Lower lobe of right lung (tissue), 2 donors: ENCODE data around the gene CRIP3. TPM values are rescaled to one million over a fixed set of nuclear protein-coding genes. Genes with fewer than 3 reads are reported as not detected.

ENCODE experiments used
- ATAC-seq, 2 donors: fragments of 200-7000 bp; cut with Tn5 transposase; one replicate each; pipeline ENCODE4 v1.9.1; 2020 to 2022; ENCODE audit warnings: mild to moderate bottlenecking in 2 of 2, moderate library complexity in 2 of 2
- DNase-seq: peaks from one replicate; pipeline ENCODE4 v3.0.0-alpha.2; 2020
- H3K27ac ChIP-seq: fragments of 200-600 bp; one replicate; pipeline ENCODE4 v1.8.0; 2022
- H3K27me3 ChIP-seq: fragments of 200-600 bp; one replicate; pipeline ENCODE4 v1.8.0; 2022; ENCODE audit warnings: low read depth
- H3K36me3 ChIP-seq: fragments of 200-600 bp; one replicate; pipeline ENCODE4 v1.8.0; 2022; ENCODE audit warnings: mild to moderate bottlenecking
- H3K4me1 ChIP-seq: fragments of 200-600 bp; one replicate; pipeline ENCODE4 v1.8.0; 2022
- H3K4me3 ChIP-seq: fragments of 200-600 bp; one replicate; pipeline ENCODE4 v1.8.0; 2022; ENCODE audit warnings: mild to moderate bottlenecking
- H3K9me3 ChIP-seq: fragments of 200-600 bp; one replicate; pipeline ENCODE4 v1.8.0; 2022
- intact Hi-C: fragments of 100-400 bp; cut with DNase I; formaldehyde crosslinking; loops from one replicate; pipeline ENCODE4 v1.11.0; 2022
- total RNA-seq: library from RNA; stranded (reverse); fragmentation: NEBNext Ultra II Directional; extraction: Animal tissue kit (Norgen Biotek cat#: 25700); gene quantifications from one replicate; pipeline ENCODE4 v1.2.1, GENCODE V29; 2021
- TF ChIP-seq, protein P1 (sequence below): fragments of 200-600 bp; IDR thresholded peaks from one replicate; pipeline ENCODE4 v1.8.0; 2022; ENCODE audit warnings: antibody characterized with exemption, mild to moderate bottlenecking
- donor health status: DM: no; HTN: yes; CAD: no; lungs with severe emphysema.

Gene CRIP3
- total RNA-seq, 1 donor from 2014 or later, result 0.95 TPM

DNA sequence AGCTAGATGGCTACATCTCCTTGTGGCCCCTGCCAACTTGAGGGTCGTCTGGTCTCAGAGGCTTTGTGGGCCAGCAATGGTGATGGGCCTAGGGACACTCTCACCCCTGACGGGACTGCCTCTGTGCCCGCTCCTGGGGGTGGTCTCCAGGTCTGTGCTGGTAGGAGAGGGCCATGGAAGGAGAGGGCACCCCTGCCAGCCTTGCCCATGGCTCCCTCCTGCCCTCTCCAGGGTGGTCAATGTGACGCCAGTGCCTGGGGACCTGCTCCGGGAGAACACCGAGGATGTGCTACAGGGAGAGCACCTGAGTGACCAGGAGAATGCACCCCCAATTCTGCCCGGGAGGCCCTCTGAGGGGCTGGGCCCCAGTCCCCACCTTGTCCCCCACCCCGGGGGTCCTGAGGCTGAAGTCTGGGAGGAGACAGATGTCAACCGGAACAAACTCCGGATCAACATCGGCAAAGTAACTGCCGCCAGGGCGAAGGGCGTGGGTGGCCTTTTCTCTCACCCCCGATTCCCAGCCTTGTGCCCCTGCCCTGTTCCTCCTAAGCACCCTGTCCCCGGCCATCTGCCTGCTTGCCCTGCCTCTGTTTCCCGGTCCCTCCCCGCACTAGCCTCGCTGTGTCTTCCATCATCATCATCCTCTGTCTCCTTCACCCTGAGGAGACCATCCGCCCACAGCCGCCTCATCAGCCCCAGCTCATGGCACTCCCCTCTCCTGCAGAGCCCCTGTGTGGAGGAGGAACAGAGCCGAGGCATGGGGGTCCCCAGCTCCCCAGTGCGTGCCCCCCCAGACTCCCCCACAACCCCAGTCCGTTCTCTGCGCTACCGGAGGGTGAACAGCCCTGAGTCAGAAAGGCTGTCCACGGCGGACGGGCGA lies 49.6 kb downstream of the CRIP3 start:
- TF ChIP-seq, protein P1, sequence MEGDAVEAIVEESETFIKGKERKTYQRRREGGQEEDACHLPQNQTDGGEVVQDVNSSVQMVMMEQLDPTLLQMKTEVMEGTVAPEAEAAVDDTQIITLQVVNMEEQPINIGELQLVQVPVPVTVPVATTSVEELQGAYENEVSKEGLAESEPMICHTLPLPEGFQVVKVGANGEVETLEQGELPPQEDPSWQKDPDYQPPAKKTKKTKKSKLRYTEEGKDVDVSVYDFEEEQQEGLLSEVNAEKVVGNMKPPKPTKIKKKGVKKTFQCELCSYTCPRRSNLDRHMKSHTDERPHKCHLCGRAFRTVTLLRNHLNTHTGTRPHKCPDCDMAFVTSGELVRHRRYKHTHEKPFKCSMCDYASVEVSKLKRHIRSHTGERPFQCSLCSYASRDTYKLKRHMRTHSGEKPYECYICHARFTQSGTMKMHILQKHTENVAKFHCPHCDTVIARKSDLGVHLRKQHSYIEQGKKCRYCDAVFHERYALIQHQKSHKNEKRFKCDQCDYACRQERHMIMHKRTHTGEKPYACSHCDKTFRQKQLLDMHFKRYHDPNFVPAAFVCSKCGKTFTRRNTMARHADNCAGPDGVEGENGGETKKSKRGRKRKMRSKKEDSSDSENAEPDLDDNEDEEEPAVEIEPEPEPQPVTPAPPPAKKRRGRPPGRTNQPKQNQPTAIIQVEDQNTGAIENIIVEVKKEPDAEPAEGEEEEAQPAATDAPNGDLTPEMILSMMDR, result no peak
- ATAC-seq (no peak), DNase-seq (no peak)
- Histone ChIP-seq H3K27me3 (no peaks in the 10 kb centered on the region), H3K4me1 (no peaks in the 10 kb centered on the region), H3K4me3 (no peak overlapping the region), H3K27ac (no peak overlapping the region), H3K36me3 (no peaks in the 10 kb centered on the region), H3K9me3 (no peaks in the 10 kb centered on the region)
- intact Hi-C loops, result no loop called here

DNA sequence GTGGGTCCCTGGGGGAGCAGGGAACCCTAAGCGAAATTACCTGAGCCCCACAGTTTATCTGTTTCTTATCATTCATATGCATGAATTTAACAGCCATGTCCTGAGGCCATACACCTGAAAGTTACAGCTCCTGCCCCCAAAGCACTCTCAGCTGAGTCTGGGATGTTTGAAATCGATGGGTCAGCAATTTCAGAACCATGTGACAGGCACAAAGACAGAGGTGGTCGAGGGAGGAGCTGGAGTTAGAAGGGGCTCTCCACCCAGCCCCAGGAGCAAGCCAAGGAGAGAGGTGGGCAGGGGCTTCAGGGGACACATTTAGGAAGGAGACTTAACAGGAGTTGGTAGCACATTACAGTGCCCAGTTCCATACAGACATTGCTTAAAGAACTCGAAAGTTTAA lies 50.4 kb downstream of the CRIP3 start:
- ATAC-seq (no peak), DNase-seq (no peak)
- intact Hi-C loops, result no loop called here
- Histone ChIP-seq H3K9me3 (no peaks in the 10 kb centered on the region), H3K4me3 (no peak overlapping the region), H3K36me3 (no peaks in the 10 kb centered on the region), H3K27me3 (no peaks in the 10 kb centered on the region), H3K4me1 (no peaks in the 10 kb centered on the region), H3K27ac (no peak overlapping the region)
- TF ChIP-seq, protein P1, result no peak

DNA sequence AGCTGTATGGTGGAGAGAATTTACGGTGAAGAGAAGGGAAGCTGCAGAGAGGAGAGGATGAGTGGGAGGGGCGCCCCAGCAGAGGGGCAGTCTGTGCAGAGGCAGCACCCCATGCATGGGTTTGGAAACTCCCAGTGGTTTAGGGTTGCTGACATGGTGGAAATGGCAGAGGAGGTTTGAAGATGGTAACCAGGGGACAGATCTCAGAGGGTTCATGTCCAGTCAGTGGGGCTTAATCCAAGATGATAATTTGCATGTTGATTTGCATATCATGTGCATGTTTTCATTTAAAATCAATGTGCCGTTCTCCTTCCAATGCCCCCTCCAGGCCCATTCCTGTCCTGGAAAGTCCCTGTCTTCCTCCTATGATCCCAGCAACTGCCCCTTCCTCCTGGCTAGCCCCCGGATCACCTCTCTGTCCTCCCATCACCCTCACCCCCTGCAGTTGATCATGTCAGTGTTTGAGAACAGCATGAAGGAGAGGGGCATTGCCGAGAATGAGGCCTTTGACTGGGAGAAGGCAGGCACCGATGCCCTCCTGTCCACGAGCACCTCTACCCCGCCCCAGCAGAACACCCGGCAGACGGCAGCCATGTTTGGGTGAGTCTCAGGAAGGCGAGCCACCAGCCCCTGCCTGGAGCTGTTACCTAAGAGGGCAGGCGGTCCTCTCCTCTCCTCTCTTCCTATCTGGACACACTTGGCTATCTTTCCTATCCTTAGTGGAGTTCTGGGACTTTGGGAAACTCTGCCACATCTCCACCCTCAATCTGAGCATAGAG lies 51.1 kb downstream of the CRIP3 start:
- no peaks in the 10 kb centered on the region for H3K36me3 ChIP-seq
- ATAC-seq, result no peak
- intact Hi-C loops, result no loop called here
- no peaks in the 10 kb centered on the region for H3K9me3 ChIP-seq
- no peak overlapping the region for H3K27ac ChIP-seq
- TF ChIP-seq, protein P1, result no peak
- H3K4me1 ChIP-seq, result no peaks in the 10 kb centered on the region
- no peak for DNase-seq
- H3K4me3 ChIP-seq, result no peak overlapping the region
- peaks cover 5% of the 10 kb centered on the region for H3K27me3 ChIP-seq

DNA sequence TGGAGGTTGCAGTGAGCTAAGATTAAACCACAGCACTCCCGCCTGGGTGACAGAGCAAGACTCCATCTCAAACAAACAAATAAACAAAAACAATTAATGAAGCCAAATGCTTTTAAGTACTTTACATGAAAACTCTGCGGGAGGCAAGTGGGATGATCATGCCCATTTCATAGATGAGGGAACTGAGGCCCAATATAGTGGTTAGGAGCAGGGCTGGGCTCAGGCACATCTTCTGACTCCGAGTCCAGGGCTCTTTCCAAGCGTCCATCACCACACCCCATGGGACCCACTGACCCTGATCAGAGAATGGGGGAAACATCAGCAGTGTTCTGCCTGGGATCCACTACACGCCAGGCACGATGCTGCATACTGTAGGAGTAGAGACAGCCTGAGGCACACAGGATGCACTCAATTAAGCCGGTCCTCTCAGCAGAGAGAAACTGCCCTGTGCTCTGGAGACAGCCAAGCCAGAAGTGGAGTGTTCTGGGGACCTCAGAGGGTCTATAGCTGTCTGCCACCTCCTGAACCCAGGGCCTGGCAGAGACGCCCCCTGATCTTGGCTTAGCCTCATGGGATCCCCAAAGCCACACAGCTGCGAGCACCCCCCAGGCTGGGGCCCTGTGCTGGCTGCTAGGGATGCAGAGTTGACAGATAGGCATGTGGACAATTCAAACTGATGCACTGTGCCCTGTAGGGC lies 51.8 kb downstream of the CRIP3 start:
- intact Hi-C loops, result no loop called here
- H3K27me3 ChIP-seq, result peaks cover 8% of the 10 kb centered on the region
- no peak for DNase-seq
- no peaks in the 10 kb centered on the region for H3K9me3 ChIP-seq
- H3K27ac ChIP-seq, result no peak overlapping the region
- no peak overlapping the region for H3K4me3 ChIP-seq
- no peaks in the 10 kb centered on the region for H3K4me1 ChIP-seq
- TF ChIP-seq, protein P1, result no peak
- no peak for ATAC-seq
- H3K36me3 ChIP-seq, result no peaks in the 10 kb centered on the region

Other genes with a start within 250 kb of the CRIP3 start
- 40.1 TPM for gene MRPL2, start 249.4 kb downstream of the CRIP3 start, total RNA-seq
- 45.2 TPM for gene KLC4, start 249.2 kb downstream of the CRIP3 start, total RNA-seq
- gene PTK7, start 232.5 kb downstream of the CRIP3 start, total RNA-seq, result 81.0 TPM
- gene SRF, start 137.6 kb downstream of the CRIP3 start, total RNA-seq, result 29.2 TPM
- 41.8 TPM for gene CUL9, start 126.6 kb downstream of the CRIP3 start, total RNA-seq
- 24.0 TPM for gene DNPH1, start 79.3 kb downstream of the CRIP3 start, total RNA-seq
- gene TTBK1, start 65.3 kb downstream of the CRIP3 start, total RNA-seq, result 0.09 TPM
- gene SLC22A7, start 10.6 kb downstream of the CRIP3 start, total RNA-seq, result not detected
- gene ZNF318, start 60.8 kb upstream of the CRIP3 start, total RNA-seq, result 18.3 TPM
- gene ABCC10, start 118.7 kb upstream of the CRIP3 start, total RNA-seq, result 34.4 TPM
- gene DLK2, start 146.7 kb upstream of the CRIP3 start, total RNA-seq, result 0.53 TPM
- gene TJAP1, start 168.7 kb upstream of the CRIP3 start, total RNA-seq, result 34.3 TPM
- gene LRRC73, start 201.5 kb upstream of the CRIP3 start, total RNA-seq, result 1.6 TPM
- gene YIPF3, start 208.1 kb upstream of the CRIP3 start, total RNA-seq, result 103 TPM
- 26.1 TPM for gene POLR1C, start 208.3 kb upstream of the CRIP3 start, total RNA-seq